HG03066 (cell line): ENCODE measurements around the gene KRTAP5-7.
"Not testable (repeated sequence)": the region's sequence is repeated elsewhere in the genome, so short reads cannot be mapped to it uniquely, and the experiment has no call there.

Experiments
- ATAC-seq: cut with Tn5 transposase; IDR thresholded peaks from one replicate; pipeline ENCODE4 v1.9.1; 2021; ENCODE audit warnings: low read depth; ENCODE audit not compliant: unreplicated experiment

The KRTAP5-7 gene

GRCh38 chr11:71526796-71527575 is at the start of gene KRTAP5-7:
TSS of gene KRTAP5-7 (plus strand) at chr11:71527267. CDS start at chr11:71527301, 34 bp downstream.
- not testable (repeated sequence) for ATAC-seq

- ATAC-seq = no peak
Measured at GRCh38 chr11:71477641-71478527, 49.2 kb upstream of the KRTAP5-7 start.

GRCh38 chr11:71478528-71478840 is 48.6 kb upstream of the KRTAP5-7 start:
- no peak for ATAC-seq

GRCh38 chr11:71481101-71481960 is 45.7 kb upstream of the KRTAP5-7 start:
- no peak for ATAC-seq

GRCh38 chr11:71482216-71482615 is 44.9 kb upstream of the KRTAP5-7 start:
- ATAC-seq = no peak

- ATAC-seq = no peak
Measured at GRCh38 chr11:71482746-71483364, 44.2 kb upstream of the KRTAP5-7 start.

GRCh38 chr11:71483692-71484091 is 43.4 kb upstream of the KRTAP5-7 start:
- ATAC-seq = no peak

- ATAC-seq = no peak
Measured at GRCh38 chr11:71484248-71485062, 42.6 kb upstream of the KRTAP5-7 start.

- no peak for ATAC-seq
Measured at GRCh38 chr11:71485063-71485399, 42.0 kb upstream of the KRTAP5-7 start.

GRCh38 chr11:71485466-71485865 is 41.6 kb upstream of the KRTAP5-7 start:
- no peak for ATAC-seq

- ATAC-seq = no peak
Measured at GRCh38 chr11:71486320-71486719, 40.7 kb upstream of the KRTAP5-7 start.

- no peak for ATAC-seq
Measured at GRCh38 chr11:71488681-71489270, 38.3 kb upstream of the KRTAP5-7 start.

GRCh38 chr11:71489311-71490043 is 37.6 kb upstream of the KRTAP5-7 start:
- no peak for ATAC-seq

- ATAC-seq = no peak
Measured at GRCh38 chr11:71490044-71490730, 36.9 kb upstream of the KRTAP5-7 start.

- ATAC-seq = no peak
Measured at GRCh38 chr11:71490731-71491390, 36.2 kb upstream of the KRTAP5-7 start.

- ATAC-seq = no peak
Measured at GRCh38 chr11:71491531-71491930, 35.5 kb upstream of the KRTAP5-7 start.

GRCh38 chr11:71491940-71492339 is 35.1 kb upstream of the KRTAP5-7 start:
- no peak for ATAC-seq
